Neural cell (in vitro differentiated cells): Measurements from ENCODE around the gene AXIN1. TPM values are rescaled to one million over a fixed set of nuclear protein-coding genes. Genes with fewer than 3 reads are reported as not detected.

Experiments used
- H2AFZ ChIP-seq: fragments of 200-600, 300-800 bp; sonication (generic), shearing (Covaris generic); 2 replicates; pipeline ENCODE4 v1.6.0; 2014; ENCODE audit warnings: low read depth, mild to moderate bottlenecking, antibody characterized with exemption, low read length, moderate library complexity
- H3F3A ChIP-seq: fragments of 200-600 bp; shearing (Covaris generic); 2 replicates; pipeline ENCODE4 v1.6.1; 2016; ENCODE audit warnings: mild to moderate bottlenecking, moderate library complexity, mixed read lengths, antibody characterized with exemption, low read length; ENCODE audit not compliant: insufficient read depth, poor library complexity, severe bottlenecking
- H3K27ac ChIP-seq: fragments of 200-600, 300-800 bp; sonication (generic), shearing (Covaris generic); 2 replicates; pipeline ENCODE4 v1.5.1; 2014; ENCODE audit warnings: mild to moderate bottlenecking, low read length, moderate library complexity
- H3K27me3 ChIP-seq: fragments of 300-800, 200-600 bp; sonication (generic), shearing (Covaris generic); 2 replicates; pipeline ENCODE4 v1.6.0; 2014; ENCODE audit warnings: mild to moderate bottlenecking, low read depth, low read length, moderate library complexity; ENCODE audit not compliant: insufficient read depth
- H3K36me3 ChIP-seq: fragments of 300-800, 200-600 bp; sonication (generic), shearing (Covaris generic); 2 replicates; pipeline ENCODE4 v1.5.1; 2014; ENCODE audit warnings: mild to moderate bottlenecking, antibody characterized with exemption, low read length, moderate library complexity; ENCODE audit not compliant: insufficient read depth
- H3K4me2 ChIP-seq: fragments of 300-800, 200-600 bp; sonication (generic), shearing (Covaris generic); 2 replicates; pipeline ENCODE4 v1.6.0; 2014; ENCODE audit warnings: mild to moderate bottlenecking, low read length
- H3K4me3 ChIP-seq: fragments of 300-800, 200-600 bp; sonication (generic), shearing (Covaris generic); 2 replicates; pipeline ENCODE4 v1.5.1; 2014; ENCODE audit warnings: mild to moderate bottlenecking, low read length, moderate library complexity
- H3K79me2 ChIP-seq: fragments of 200-600 bp; shearing (Covaris generic); replicated peaks from 2 replicates; pipeline ENCODE4 v1.6.0; 2014; ENCODE audit warnings: mild to moderate bottlenecking, low read length, moderate library complexity; ENCODE audit not compliant: insufficient read depth
- H3K9ac ChIP-seq: fragments of 300-800, 200-600 bp; sonication (generic), shearing (Covaris generic); 2 replicates; pipeline ENCODE4 v1.6.1; 2016; ENCODE audit warnings: mild to moderate bottlenecking, low read length, mixed read lengths
- H3K9me2 ChIP-seq: fragments of 200-600 bp; shearing (Covaris generic); 2 replicates; pipeline ENCODE4 v1.6.1; 2016; ENCODE audit warnings: mild to moderate bottlenecking, low read length, mixed read lengths; ENCODE audit not compliant: insufficient read depth
- H3K9me3 ChIP-seq: fragments of 200-600, 300-800 bp; sonication (generic), shearing (Covaris generic); 2 replicates; pipeline ENCODE4 v1.6.1; 2016; ENCODE audit warnings: mild to moderate bottlenecking, mixed run types, low read length, moderate library complexity, mixed read lengths
- H4K20me1 ChIP-seq: fragments of 200-600 bp; shearing (Covaris generic); 2 replicates; pipeline ENCODE4 v1.6.1; 2016; ENCODE audit warnings: mild to moderate bottlenecking, mixed run types; ENCODE audit not compliant: insufficient read depth
- EP300 ChIP-seq: fragments of 450-650 bp; conservative IDR thresholded peaks from 2 replicates; pipeline ENCODE4 v1.6.1; 2014; ENCODE audit warnings: antibody characterized with exemption, mild to moderate bottlenecking, moderate library complexity; ENCODE audit not compliant: poor library complexity, severe bottlenecking
- EZH2 ChIP-seq: fragments of 200-600, 300-800 bp; shearing (Covaris generic), sonication (generic); IDR thresholded peaks from 2 replicates; pipeline ENCODE4 v1.6.1; 2014; ENCODE audit warnings: antibody characterized with exemption, low read length, borderline replicate concordance, mild to moderate bottlenecking; ENCODE audit not compliant: insufficient read depth, poor library complexity, severe bottlenecking
- MXI1 ChIP-seq: fragments of 450-650 bp; conservative IDR thresholded peaks from 2 replicates; pipeline ENCODE4 v1.6.1; 2014; ENCODE audit warnings: antibody characterized with exemption, mild to moderate bottlenecking; ENCODE audit not compliant: poor library complexity, severe bottlenecking
- POLR2AphosphoS5 ChIP-seq: IDR thresholded peaks from 2 replicates; pipeline ENCODE4 v1.6.1; 2012
- RAD21 ChIP-seq: fragments of 450-650 bp; conservative IDR thresholded peaks from 2 replicates; pipeline ENCODE4 v1.6.1; 2014; ENCODE audit warnings: antibody characterized with exemption, mild to moderate bottlenecking, moderate library complexity
- REST ChIP-seq: IDR thresholded peaks from 2 replicates; pipeline ENCODE4 v1.6.1; 2012; ENCODE audit warnings: borderline replicate concordance
- SMC3 ChIP-seq: fragments of 450-650 bp; conservative IDR thresholded peaks from 2 replicates; pipeline ENCODE4 v1.6.1; 2014; ENCODE audit warnings: antibody characterized with exemption, mild to moderate bottlenecking, moderate library complexity; ENCODE audit not compliant: poor library complexity
- TAF1 ChIP-seq: IDR thresholded peaks from 2 replicates; pipeline ENCODE4 v1.6.1; 2012; ENCODE audit warnings: low read depth
- polyA plus RNA-seq: library from polyadenylated mRNA; depleted of rRNA; stranded (reverse); fragments of >200 nt; gene quantifications from 2 replicates; pipeline ENCODE4 v1.2.3, GENCODE V29; 2014
- TF ChIP-seq, protein P1 (sequence below): fragments of 450-650 bp; IDR thresholded peaks from 2 replicates; pipeline ENCODE4 v1.5.1; 2014; ENCODE audit warnings: antibody characterized with exemption, mild to moderate bottlenecking, moderate library complexity; ENCODE audit not compliant: poor library complexity, severe bottlenecking

Gene AXIN1
- polyA plus RNA-seq, 1 donor from 2014 or later, result 30.5 TPM

DNA sequence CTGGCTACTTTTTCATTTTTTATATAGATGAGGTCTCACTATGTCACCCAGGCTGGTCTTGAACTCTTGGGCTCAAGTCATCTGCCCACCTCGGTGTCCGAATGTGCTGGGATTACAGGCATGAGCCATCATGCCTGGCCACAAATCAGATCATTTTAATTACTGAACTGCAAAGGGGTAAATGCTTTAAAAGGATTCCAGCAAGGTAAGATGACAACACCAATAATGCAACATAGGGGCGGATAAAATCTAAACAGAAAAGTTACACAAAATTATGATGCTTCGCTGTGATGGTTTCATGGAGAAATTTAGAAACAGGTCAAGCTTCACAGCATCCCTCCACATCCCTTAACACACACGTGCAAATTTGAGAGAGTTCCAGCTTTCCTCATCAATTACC, 32.3 kb downstream of the AXIN1 start:
- TF ChIP-seq EZH2 (no peak), TAF1 (no peak)
- Histone ChIP-seq H4K20me1 (no peaks in the 10 kb centered on the region), H3K4me2 (no peak overlapping the region), H3K27ac (no peak overlapping the region), H3K79me2 (peaks cover 4% of the 10 kb centered on the region), H3K4me3 (no peak overlapping the region), H2AFZ (no peak overlapping the region), H3K27me3 (no peaks in the 10 kb centered on the region), H3K36me3 (no peaks in the 10 kb centered on the region), H3F3A (no peaks in the 10 kb centered on the region), H3K9me2 (no peaks in the 10 kb centered on the region), H3K9me3 (no peaks in the 10 kb centered on the region), H3K9ac (no peak overlapping the region)

DNA sequence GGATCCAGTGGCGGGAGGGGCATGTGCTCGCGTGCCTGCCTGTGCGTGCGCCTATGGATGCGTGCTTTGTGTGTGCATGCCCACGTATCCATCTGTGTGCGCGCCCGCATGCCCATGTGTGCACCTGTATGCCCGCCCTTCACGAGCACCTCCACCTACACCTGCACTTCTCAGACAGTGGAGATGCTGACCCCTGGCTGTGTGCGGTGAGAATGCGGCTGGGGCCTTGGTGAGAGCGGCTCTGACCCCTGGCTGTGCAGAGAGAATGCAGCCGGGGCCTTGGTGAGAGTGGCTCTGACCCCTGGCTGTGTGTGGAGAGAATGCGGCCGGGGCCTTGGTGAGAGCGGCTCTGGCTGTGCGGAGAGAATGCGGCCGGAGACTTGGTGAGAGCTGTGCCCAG, 33.9 kb downstream of the AXIN1 start:
- Histone ChIP-seq H3K9ac (no peak overlapping the region), H3K79me2 (peaks cover 4% of the 10 kb centered on the region), H3K9me2 (no peaks in the 10 kb centered on the region), H3K9me3 (no peaks in the 10 kb centered on the region), H4K20me1 (no peaks in the 10 kb centered on the region), H3K36me3 (no peaks in the 10 kb centered on the region), H3K4me2 (no peak overlapping the region), H3K4me3 (no peak overlapping the region), H3K27me3 (no peaks in the 10 kb centered on the region), H2AFZ (no peak overlapping the region), H3F3A (no peaks in the 10 kb centered on the region), H3K27ac (no peak overlapping the region)
- TF ChIP-seq TAF1 (no peak), EP300 (no peak), EZH2 (no peak), POLR2AphosphoS5 (no peak), RAD21 (no peak), SMC3 (no peak), REST (no peak), MXI1 (no peak)
- TF ChIP-seq, protein P1, sequence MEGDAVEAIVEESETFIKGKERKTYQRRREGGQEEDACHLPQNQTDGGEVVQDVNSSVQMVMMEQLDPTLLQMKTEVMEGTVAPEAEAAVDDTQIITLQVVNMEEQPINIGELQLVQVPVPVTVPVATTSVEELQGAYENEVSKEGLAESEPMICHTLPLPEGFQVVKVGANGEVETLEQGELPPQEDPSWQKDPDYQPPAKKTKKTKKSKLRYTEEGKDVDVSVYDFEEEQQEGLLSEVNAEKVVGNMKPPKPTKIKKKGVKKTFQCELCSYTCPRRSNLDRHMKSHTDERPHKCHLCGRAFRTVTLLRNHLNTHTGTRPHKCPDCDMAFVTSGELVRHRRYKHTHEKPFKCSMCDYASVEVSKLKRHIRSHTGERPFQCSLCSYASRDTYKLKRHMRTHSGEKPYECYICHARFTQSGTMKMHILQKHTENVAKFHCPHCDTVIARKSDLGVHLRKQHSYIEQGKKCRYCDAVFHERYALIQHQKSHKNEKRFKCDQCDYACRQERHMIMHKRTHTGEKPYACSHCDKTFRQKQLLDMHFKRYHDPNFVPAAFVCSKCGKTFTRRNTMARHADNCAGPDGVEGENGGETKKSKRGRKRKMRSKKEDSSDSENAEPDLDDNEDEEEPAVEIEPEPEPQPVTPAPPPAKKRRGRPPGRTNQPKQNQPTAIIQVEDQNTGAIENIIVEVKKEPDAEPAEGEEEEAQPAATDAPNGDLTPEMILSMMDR, result no peak

DNA sequence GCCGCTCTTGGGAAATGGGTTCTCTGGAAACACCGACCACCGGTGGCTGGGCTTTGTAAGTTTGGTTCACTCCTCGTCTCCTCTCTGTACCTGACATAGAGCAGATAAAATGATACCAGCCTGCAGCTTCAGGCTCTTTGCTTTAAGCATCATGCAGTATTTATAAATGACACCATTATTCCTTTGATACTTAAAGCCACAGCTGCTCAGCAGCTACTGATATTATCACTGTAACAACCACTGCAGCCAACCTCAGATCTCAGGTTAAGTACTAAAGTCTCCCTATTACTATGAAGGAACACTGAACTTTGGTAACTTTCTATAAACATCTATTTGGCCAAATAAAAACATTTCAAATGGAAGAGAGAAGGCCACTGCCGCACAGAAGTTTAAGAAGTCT, 34.9 kb downstream of the AXIN1 start:
- Histone ChIP-seq H3K27ac (no peak overlapping the region), H3K27me3 (no peaks in the 10 kb centered on the region), H2AFZ (no peak overlapping the region), H3K9me2 (no peaks in the 10 kb centered on the region), H3F3A (no peaks in the 10 kb centered on the region), H3K79me2 (peaks cover 4% of the 10 kb centered on the region), H3K9ac (no peak overlapping the region), H3K36me3 (no peaks in the 10 kb centered on the region), H3K4me2 (no peak overlapping the region), H3K9me3 (no peaks in the 10 kb centered on the region), H4K20me1 (no peaks in the 10 kb centered on the region), H3K4me3 (no peak overlapping the region)
- no peak for TF ChIP-seq EZH2
- TF ChIP-seq REST, result no peak
- TF ChIP-seq, protein P1, result no peak
- TF ChIP-seq POLR2AphosphoS5, result no peak
- TF ChIP-seq EP300, result no peak
- no peak for TF ChIP-seq TAF1
- TF ChIP-seq MXI1, result no peak
